Smooth muscle cell of bladder (primary cell): ENCODE data around the gene IMP3. TPM values are rescaled to one million over a fixed set of nuclear protein-coding genes. Genes with fewer than 3 reads are reported as not detected.

Source experiments
- total RNA-seq: library from RNA; depleted of rRNA; stranded (reverse); fragments of >200 nt; gene quantifications from 2 replicates; pipeline ENCODE4 v1.2.3, GENCODE V29; 2014

The IMP3 gene, protein sequence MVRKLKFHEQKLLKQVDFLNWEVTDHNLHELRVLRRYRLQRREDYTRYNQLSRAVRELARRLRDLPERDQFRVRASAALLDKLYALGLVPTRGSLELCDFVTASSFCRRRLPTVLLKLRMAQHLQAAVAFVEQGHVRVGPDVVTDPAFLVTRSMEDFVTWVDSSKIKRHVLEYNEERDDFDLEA
- total RNA-seq: 40.8 and 75.5 TPM in 2 replicates

GRCh38 chr15:75639709-75640482, at the start of gene IMP3:
Gene IMP3, minus strand, starts transcription at chr15:75640224. Its CDS starts 56 bp downstream, at chr15:75640168.

GRCh38 chr15:75647370-75648155, 7.5 kb upstream of the IMP3 start, which contains the start of gene SNX33:
Gene SNX33, plus strand, starts transcription at chr15:75647912. Its CDS starts 1,191 bp downstream, at chr15:75649103.

DNA sequence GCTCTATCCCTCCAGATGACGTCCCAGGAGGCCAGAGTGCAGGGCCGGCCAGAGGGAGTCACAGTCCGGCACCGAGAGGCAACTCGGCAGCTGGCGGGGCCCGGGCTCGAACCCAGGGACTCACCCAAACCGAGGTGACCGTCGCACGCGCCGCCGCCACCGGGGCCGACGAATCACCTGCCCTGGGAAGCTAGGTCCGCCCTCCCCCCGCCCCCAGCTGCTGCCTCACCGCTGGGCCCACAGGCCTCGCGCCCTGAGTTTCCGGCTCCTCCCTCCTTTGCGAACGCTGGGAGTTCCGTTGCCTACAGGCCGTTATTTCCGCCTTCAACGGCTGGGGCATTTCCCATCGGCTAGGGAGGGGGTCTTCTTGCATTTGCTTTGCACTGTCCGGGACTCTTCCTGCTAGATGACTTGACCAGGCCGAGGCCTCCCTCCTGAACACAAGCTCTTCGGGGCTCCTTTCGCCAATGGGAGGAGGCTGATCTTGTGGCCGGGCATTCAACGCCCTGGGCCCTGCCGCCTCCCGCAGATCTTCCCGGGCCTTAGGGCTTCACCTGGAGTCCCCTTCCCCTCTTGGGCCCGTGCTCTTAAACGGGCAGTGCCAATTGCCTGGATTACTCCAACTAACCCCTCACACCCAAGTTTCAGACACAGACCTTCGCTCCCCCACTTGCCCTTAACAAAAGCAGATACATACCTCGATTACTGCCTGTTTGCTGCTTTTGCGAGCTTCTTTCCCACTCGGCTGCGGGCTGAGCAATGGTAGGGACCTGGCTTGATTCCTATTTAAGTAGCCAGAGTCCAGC, 14.3 kb downstream of the IMP3 start, which contains the start of gene SNUPN:
TSS of gene SNUPN (minus strand) at position 184 of the 806 bp plus-strand sequence. CDS start 4,674 bp downstream, outside the sequence.

Other genes with a start within 250 kb of the IMP3 start
- gene SIN3A, start 188.5 kb downstream of the IMP3 start, total RNA-seq: 16.4 and 18.3 TPM in 2 replicates
- gene PTPN9, start 60.9 kb downstream of the IMP3 start, total RNA-seq: 18.3 and 21.4 TPM in 2 replicates
- 33.4 and 43.4 TPM in 2 replicates for gene SNUPN, start 14.5 kb downstream of the IMP3 start, total RNA-seq
- 13.5 and 22.5 TPM in 2 replicates for gene SNX33, start 7.7 kb upstream of the IMP3 start, total RNA-seq
- 11.0 and 15.3 TPM in 2 replicates for gene CSPG4, start 72.6 kb upstream of the IMP3 start, total RNA-seq
- gene UBE2Q2, start 203.2 kb upstream of the IMP3 start, total RNA-seq: 34.4 and 46.6 TPM in 2 replicates